H1 (cell line): Measurements from ENCODE around the gene ZBTB11. TPM values are rescaled to one million over a fixed set of nuclear protein-coding genes. Genes with fewer than 3 reads are reported as not detected.
"Not testable (repeated sequence)": the region's sequence is repeated elsewhere in the genome, so short reads cannot be mapped to it uniquely, and the experiment has no call there.

Experiments
- CTCF ChIA-PET: fragments of 300-600 bp; sonication (Branson Sonifier 250); formaldehyde crosslinking; loops from one replicate; lab custom pipeline; 2021; ENCODE audit not compliant: partially characterized antibody; lab: Charles Lee
- POLR2A ChIA-PET: fragments of 300-600 bp; sonication (Branson Sonifier 250); formaldehyde crosslinking; loops from one replicate; lab custom pipeline; 2021; ENCODE audit warnings: inconsistent platforms; ENCODE audit not compliant: partially characterized antibody; lab: Charles Lee
- DNase-seq, 2 experiments: peaks; one replicate each; pipeline versions ENCODE4 v3.0.0 to v3.0.0-alpha.2; 2010 to 2022; ENCODE audit warnings: low spot score in 2 of 2, low read depth in 1 of 2, mixed read lengths in 1 of 2
- FAIRE-seq: peaks from 2 replicates; lab custom pipeline; 2011; peaks lifted over from hg19 to GRCh38; lab: Jason Lieb, UNC
- H2AFZ ChIP-seq: 2 replicates; pipeline ENCODE4 v1.8.1; 2012; ENCODE audit warnings: low read length, inconsistent platforms
- H2AK5ac ChIP-seq: 2 replicates; pipeline ENCODE4 v1.6.1; 2013; ENCODE audit warnings: low read depth, low read length
- H2BK120ac ChIP-seq: replicated peaks from 2 replicates; pipeline ENCODE3; 2013; ENCODE audit warnings: low read depth, low read length, inconsistent platforms
- H2BK12ac ChIP-seq: 2 replicates; pipeline ENCODE4 v1.6.1; 2013; ENCODE audit warnings: low read depth, low read length
- H2BK15ac ChIP-seq: 2 replicates; pipeline ENCODE4 v1.6.1; 2013; ENCODE audit warnings: low read length
- H2BK20ac ChIP-seq: 2 replicates; pipeline ENCODE4 v1.6.1; 2013; ENCODE audit warnings: low read length
- H2BK5ac ChIP-seq: 2 replicates; pipeline ENCODE4 v1.6.1; 2013; ENCODE audit warnings: low read depth, low read length
- H3K14ac ChIP-seq: 2 replicates; pipeline ENCODE4 v1.6.1; 2013; ENCODE audit warnings: inconsistent platforms; ENCODE audit not compliant: insufficient read length
- H3K18ac ChIP-seq: 2 replicates; pipeline ENCODE4 v1.6.1; 2013; ENCODE audit warnings: low read length; ENCODE audit errors: extremely low read depth
- H3K23ac ChIP-seq: 2 replicates; pipeline ENCODE4 v1.6.1; 2013; ENCODE audit warnings: inconsistent platforms; ENCODE audit not compliant: insufficient read length
- H3K23me2 ChIP-seq: 2 replicates; pipeline ENCODE4 v1.6.1; 2013; ENCODE audit warnings: low read depth, low read length
- H3K27ac ChIP-seq: 2 replicates; pipeline ENCODE4 v1.6.1; 2011; ENCODE audit warnings: low read depth, low read length, inconsistent platforms
- H3K27me3 ChIP-seq, 4 experiments: replicated peaks in 1 of 4; 1 replicate in 1 of 4; 2 replicates in 3 of 4; pipeline versions ENCODE4 v1.6.1 to v1.8.1; 2011 to 2013; ENCODE audit warnings: low read length in 3 of 4, mild to moderate bottlenecking in 3 of 4, inconsistent platforms in 2 of 4, mixed read lengths in 2 of 4, moderate library complexity in 1 of 4; ENCODE audit not compliant: control insufficient read depth in 3 of 4, insufficient read depth in 3 of 4; ENCODE audit errors: extremely low read depth in 1 of 4
- H3K36me3 ChIP-seq, 4 experiments: 2 replicates each; pipeline versions ENCODE4 v1.6.1 to v1.8.1; 2011 to 2013; ENCODE audit warnings: mild to moderate bottlenecking in 4 of 4, low read length in 3 of 4, moderate library complexity in 2 of 4, control low read depth in 1 of 4, inconsistent platforms in 1 of 4; ENCODE audit not compliant: insufficient read depth in 4 of 4, control insufficient read depth in 2 of 4
- H3K4ac ChIP-seq: replicated peaks from 2 replicates; pipeline ENCODE3; 2013; ENCODE audit warnings: low read length, low read depth, mixed read lengths, inconsistent platforms; ENCODE audit not compliant: insufficient read length
- H3K4me1 ChIP-seq, 4 experiments: replicated peaks in 1 of 4; 1 replicate in 1 of 4; 2 replicates in 3 of 4; pipeline versions ENCODE4 v1.6.1 to v1.8.1; 2011 to 2013; ENCODE audit warnings: low read length in 3 of 4, inconsistent platforms in 2 of 4, mixed read lengths in 1 of 4; ENCODE audit not compliant: insufficient read depth in 4 of 4, control insufficient read depth in 3 of 4
- H3K4me2 ChIP-seq, 2 experiments: 2 replicates each; pipeline versions ENCODE4 v1.6.1 to v1.8.1; 2011 to 2013; ENCODE audit warnings: low read depth in 2 of 2, low read length in 2 of 2, control low read depth in 1 of 2, inconsistent platforms in 1 of 2, mild to moderate bottlenecking in 1 of 2; ENCODE audit not compliant: insufficient read depth in 1 of 2
- H3K4me3 ChIP-seq, 4 experiments: fragments of 200-600, 300-600 bp in 1 of 4; sonication (generic), shearing (Covaris generic), sonication (Bioruptor Twin) in 1 of 4; 2 replicates each; pipeline versions ENCODE4 v1.5.1 to v1.8.1; 2011 to 2016; ENCODE audit warnings: low read length in 4 of 4, low read depth in 3 of 4, control low read depth in 2 of 4, inconsistent platforms in 2 of 4, mild to moderate bottlenecking in 2 of 4, mixed read lengths in 1 of 4, moderate library complexity in 1 of 4; ENCODE audit not compliant: insufficient read depth in 2 of 4; ENCODE audit errors: extremely low read depth in 1 of 4
- H3K56ac ChIP-seq: replicated peaks from 2 replicates; pipeline ENCODE3; 2013; ENCODE audit warnings: low read depth, mild to moderate bottlenecking, mixed read lengths, low read length, inconsistent platforms; ENCODE audit not compliant: insufficient read length
- H3K79me1 ChIP-seq: 2 replicates; pipeline ENCODE4 v1.6.1; 2013; ENCODE audit warnings: low read depth, low read length, control low read depth
- H3K79me2 ChIP-seq, 2 experiments: 2 replicates each; pipeline versions ENCODE4 v1.6.1 to v1.8.1; 2012 to 2013; ENCODE audit warnings: low read length in 2 of 2, mild to moderate bottlenecking in 2 of 2, inconsistent platforms in 1 of 2; ENCODE audit not compliant: insufficient read depth in 2 of 2, control insufficient read depth in 1 of 2
- H3K9ac ChIP-seq, 4 experiments: replicated peaks in 1 of 4; 1 replicate in 1 of 4; 2 replicates in 3 of 4; pipeline versions ENCODE4 v1.6.1 to v1.8.1; 2011 to 2013; ENCODE audit warnings: low read depth in 3 of 4, low read length in 3 of 4, control low read depth in 2 of 4, mild to moderate bottlenecking in 2 of 4, moderate library complexity in 2 of 4, inconsistent platforms in 1 of 4; ENCODE audit errors: extremely low read depth in 1 of 4
- H3K9me3 ChIP-seq, 2 experiments: 2 replicates each; pipeline versions ENCODE4 v1.6.1 to v1.8.1; 2012 to 2013; ENCODE audit warnings: mild to moderate bottlenecking in 2 of 2, moderate library complexity in 2 of 2, control low read depth in 1 of 2, inconsistent platforms in 1 of 2, low read depth in 1 of 2, low read length in 1 of 2, mixed read lengths in 1 of 2; ENCODE audit not compliant: insufficient read depth in 2 of 2
- H4K20me1 ChIP-seq, 2 experiments: replicated peaks in 1 of 2; 2 replicates each; pipeline versions ENCODE3 to v1.8.1; 2011 to 2013; ENCODE audit warnings: inconsistent platforms in 2 of 2, low read length in 2 of 2, mild to moderate bottlenecking in 1 of 2; ENCODE audit not compliant: insufficient read depth in 2 of 2, control insufficient read depth in 1 of 2
- H4K5ac ChIP-seq: 2 replicates; pipeline ENCODE4 v1.6.1; 2013; ENCODE audit warnings: low read length, low read depth, mixed read lengths, inconsistent platforms; ENCODE audit not compliant: insufficient read length
- H4K8ac ChIP-seq: 2 replicates; pipeline ENCODE4 v1.8.0; 2013; ENCODE audit warnings: mild to moderate bottlenecking, moderate library complexity, low read length, inconsistent platforms; ENCODE audit not compliant: insufficient read depth; ENCODE audit errors: extremely low read depth
- H4K91ac ChIP-seq: replicated peaks from 2 replicates; pipeline ENCODE3; 2013; ENCODE audit warnings: low read length, mixed read lengths, inconsistent platforms; ENCODE audit not compliant: insufficient read length
- WGBS, 2 experiments: shearing (Covaris generic) in 1 of 2; methylation state at CpG; one replicate each; pipeline versions ENCODE4 v1.1.6 to v1.1.7; 2013 to 2015; ENCODE audit warnings: low lambda C conversion rate in 2 of 2, mixed read lengths in 2 of 2, inconsistent platforms in 1 of 2, low coverage in 1 of 2, missing lambda C conversion rate in 1 of 2; ENCODE audit not compliant: insufficient replicate concordance in 2 of 2, insufficient coverage in 1 of 2, insufficient read length in 1 of 2; ENCODE audit errors: extremely low coverage in 1 of 2, missing lambda C conversion rate in 1 of 2; 5-methylcytosine and 5-hydroxymethylcytosine counted together
- polyA plus RNA-seq, 7 experiments: library from polyadenylated mRNA; depleted of rRNA in 3 of 7; stranded (reverse) in 5 of 7; unstranded in 2 of 7; fragments of >200 nt in 5 of 7; fragments of 200-250 nt in 2 of 7; gene quantifications; 1 replicate in 5 of 7; 2 replicates in 1 of 7; 4 replicates in 1 of 7; pipeline versions ENCODE4 v1.2.1 to v1.2.3, GENCODE V29; 2011 to 2013; ENCODE audit warnings: missing spikeins in 2 of 7, mixed read lengths in 2 of 7
- total RNA-seq: library from RNA; stranded (reverse); fragmentation: NEBNext Ultra II Directional; extraction: Animal tissue kit (Norgen Biotek cat#: 25700); gene quantifications from 2 replicates; pipeline ENCODE4 v1.2.1, GENCODE V29; 2021

ZBTB11 gene
- total and polyA plus RNA-seq, 2 of the 8 experiments (the other 6 are each of a cell fraction or from before 2014, with no cell fraction given) = 3.0 to 14.0 TPM

GRCh38 chr3:101678837-101679236 lies 1.9 kb upstream of the ZBTB11 start:
- not testable (repeated sequence) for H4K91ac ChIP-seq, H3K4ac ChIP-seq, H3K79me1 ChIP-seq, H4K8ac ChIP-seq, H2BK120ac ChIP-seq, H3K27me3 ChIP-seq, H3K18ac ChIP-seq, H3K9me3 ChIP-seq, H4K5ac ChIP-seq, H3K4me3 ChIP-seq, H2BK20ac ChIP-seq, H3K4me1 ChIP-seq, H3K56ac ChIP-seq, H3K27ac ChIP-seq, H3K4me2 ChIP-seq, H2BK15ac ChIP-seq, DNase-seq, H3K23me2 ChIP-seq, H3K14ac ChIP-seq, H3K9ac ChIP-seq, H3K23ac ChIP-seq, H2BK12ac ChIP-seq, H2AFZ ChIP-seq, H2BK5ac ChIP-seq, H2AK5ac ChIP-seq
- CTCF ChIA-PET = interaction anchor here (0.8 to 4.6 kb wide), 4 partner anchors 7 to 26 kb away, joined by 3 to 29 read pairs (median 12); partner anchors contain the start of gene RPL24
- Histone ChIP-seq H3K79me2 (peaks cover 0 to 26% of the 10 kb centered on the region in 2 experiments; a peak in 2 of 4 replicates), H3K36me3 (peaks cover 21 to 43% (median 38%) of the 10 kb centered on the region in 4 experiments), H4K20me1 (peaks cover 5 to 16% of the 10 kb centered on the region in 2 experiments)
- 92% methylated on average over 2 of the region's 2 CpGs; no CpG with 5 or more reads in 1 of the 2 experiments for WGBS, 2 experiments
- FAIRE-seq = peak; percentile 45
- POLR2A ChIA-PET = interaction anchor here (0.6 to 18.4 kb wide), 11 partner anchors 7 to 1022 kb away, joined by 3 to 308 read pairs (median 3); partner anchors contain the start of genes NFKBIZ, PCNP, RPL24 and TRMT10C
